Gastroesophageal sphincter (tissue), 3 donors: ENCODE measurements around the gene C11orf58.

Source experiments
- POLR2AphosphoS5 ChIP-seq: sonication (generic); formaldehyde crosslinking; IDR thresholded peaks from one replicate; pipeline ENCODE4 v1.6.1; 2017; ENCODE audit warnings: antibody characterized with exemption
- TF ChIP-seq, protein P1 (sequence below), 4 experiments: fragments of 200-600 bp in 2 of 4; fragments of 450-650 bp in 2 of 4; sonication (generic) in 1 of 4; IDR thresholded peaks; one replicate each; pipeline ENCODE4 v1.5.1; 2017 to 2019; ENCODE audit warnings: antibody characterized with exemption in 4 of 4, mild to moderate bottlenecking in 2 of 4, moderate library complexity in 2 of 4

DNA sequence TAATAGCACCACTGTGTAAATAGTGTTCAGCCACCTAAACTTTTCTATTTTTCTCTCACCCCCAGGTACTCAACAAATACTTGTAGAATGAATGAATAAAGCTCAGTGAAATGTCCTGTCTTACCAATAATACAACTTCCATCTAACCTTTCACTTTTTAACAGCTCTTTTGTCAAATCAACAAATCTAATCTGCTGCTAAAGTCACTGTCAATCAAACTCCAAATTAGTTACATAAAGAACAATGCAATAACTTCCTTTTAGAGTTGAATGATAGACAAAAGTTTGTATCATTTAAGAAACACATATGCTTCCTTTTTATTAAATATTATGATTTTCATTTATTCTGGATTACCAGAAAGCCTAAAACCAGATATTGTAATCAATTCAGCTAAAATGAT is 34.7 kb upstream of the C11orf58 start:
- TF ChIP-seq POLR2AphosphoS5, result no peak
- TF ChIP-seq, protein P1, sequence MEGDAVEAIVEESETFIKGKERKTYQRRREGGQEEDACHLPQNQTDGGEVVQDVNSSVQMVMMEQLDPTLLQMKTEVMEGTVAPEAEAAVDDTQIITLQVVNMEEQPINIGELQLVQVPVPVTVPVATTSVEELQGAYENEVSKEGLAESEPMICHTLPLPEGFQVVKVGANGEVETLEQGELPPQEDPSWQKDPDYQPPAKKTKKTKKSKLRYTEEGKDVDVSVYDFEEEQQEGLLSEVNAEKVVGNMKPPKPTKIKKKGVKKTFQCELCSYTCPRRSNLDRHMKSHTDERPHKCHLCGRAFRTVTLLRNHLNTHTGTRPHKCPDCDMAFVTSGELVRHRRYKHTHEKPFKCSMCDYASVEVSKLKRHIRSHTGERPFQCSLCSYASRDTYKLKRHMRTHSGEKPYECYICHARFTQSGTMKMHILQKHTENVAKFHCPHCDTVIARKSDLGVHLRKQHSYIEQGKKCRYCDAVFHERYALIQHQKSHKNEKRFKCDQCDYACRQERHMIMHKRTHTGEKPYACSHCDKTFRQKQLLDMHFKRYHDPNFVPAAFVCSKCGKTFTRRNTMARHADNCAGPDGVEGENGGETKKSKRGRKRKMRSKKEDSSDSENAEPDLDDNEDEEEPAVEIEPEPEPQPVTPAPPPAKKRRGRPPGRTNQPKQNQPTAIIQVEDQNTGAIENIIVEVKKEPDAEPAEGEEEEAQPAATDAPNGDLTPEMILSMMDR (IDR thresholded peaks at IDR 0.05), result no peak
